GM23338 (cell line): ENCODE results near the gene GET3.

Experiments
- CTCF ChIP-seq, 2 experiments: fragments of 200-600 bp in 1 of 2; sonication (generic) in 1 of 2; conservative IDR thresholded peaks; 2 replicates each; pipeline versions ENCODE4 v1.5.1 to v1.6.1; 2016 to 2017; ENCODE audit warnings: antibody characterized with exemption in 2 of 2, low read depth in 2 of 2, mild to moderate bottlenecking in 2 of 2, moderate library complexity in 1 of 2
- EZH2phosphoT487 ChIP-seq: fragments of 200-600 bp; sonication (generic); IDR thresholded peaks from one replicate; pipeline ENCODE4 v1.8.1; 2018; ENCODE audit warnings: antibody characterized with exemption; ENCODE audit not compliant: unreplicated experiment
- POLR2AphosphoS5 ChIP-seq: IDR thresholded peaks from 2 replicates; pipeline ENCODE4 v1.6.1; 2016; ENCODE audit warnings: antibody characterized with exemption, low read depth
- REST ChIP-seq: IDR thresholded peaks from one replicate; pipeline ENCODE4 v1.6.1; 2018; ENCODE audit warnings: antibody characterized with exemption; ENCODE audit not compliant: unreplicated experiment
- ZNF331 ChIP-seq: fragments of 250-450 bp; sonication (Bioruptor Pico); IDR thresholded peaks from 2 replicates; pipeline ENCODE4 v1.5.0; 2020; ENCODE audit warnings: low read depth, mild to moderate bottlenecking, moderate library complexity

- no peak for TF ChIP-seq EZH2phosphoT487
- no peak for TF ChIP-seq CTCF (conservative IDR thresholded peaks at IDR 0.05; ENCODE audit: low read depth in 2 of 2)
- TF ChIP-seq REST = no peak
- no peak for TF ChIP-seq POLR2AphosphoS5
- TF ChIP-seq ZNF331 (CRISPR knock-in tag) = no peak
Observed at GRCh38 chr19:12790628-12791344, 53.5 kb downstream of the GET3 start.
